ENCODE data around the gene OSBP2.

DNA sequence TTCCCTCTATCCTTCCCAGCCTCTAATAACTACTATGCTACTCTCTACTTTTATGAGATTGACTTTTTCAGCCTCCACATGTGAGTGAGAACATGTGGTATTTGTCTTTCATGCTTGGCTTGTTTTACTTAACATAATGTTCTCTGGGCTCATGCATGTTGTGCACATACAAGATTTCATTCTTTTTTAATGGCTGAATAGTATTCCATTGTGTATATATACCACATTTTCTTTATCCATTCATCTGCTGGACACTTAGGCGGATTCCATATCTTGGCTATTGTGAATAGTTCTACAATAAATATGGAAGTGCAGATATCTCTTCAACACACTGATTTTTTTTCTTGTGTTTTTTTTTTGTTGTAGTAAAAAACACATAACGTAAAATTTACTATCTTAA lies 19.4 kb downstream of the OSBP2 start:
- TF ChIP-seq CTCF (IDR thresholded peaks at IDR 0.05; ENCODE audit: low read length) (no peak), EZH2 (IDR thresholded peaks at IDR 0.05; ENCODE audit: borderline replicate concordance, low read length) (no peak)

All from OCI-LY1 (cell line).